ENCODE measurements around the gene SRBD1.

SRBD1 gene

GRCh38 chr2:45588158-45588829, 22.8 kb downstream of the SRBD1 start:
- DNase-seq = no peak

- no peak for DNase-seq
Observed at GRCh38 chr2:45586600-45586999, 24.5 kb downstream of the SRBD1 start.

GRCh38 chr2:45585267-45585861, 25.7 kb downstream of the SRBD1 start:
- DNase-seq = peak; percentile 12

- no peak for DNase-seq
Observed at GRCh38 chr2:45583977-45584376, 27.1 kb downstream of the SRBD1 start.

GRCh38 chr2:45582522-45582921, 28.5 kb downstream of the SRBD1 start:
- no peak for DNase-seq

- peak; percentile 29 for DNase-seq
Observed at GRCh38 chr2:45578056-45578843, 32.8 kb downstream of the SRBD1 start.

GRCh38 chr2:45577441-45577840, 33.6 kb downstream of the SRBD1 start:
- DNase-seq = peak; percentile 1

GRCh38 chr2:45575881-45576280, 35.2 kb downstream of the SRBD1 start:
- no peak for DNase-seq

- DNase-seq = no peak
Observed at GRCh38 chr2:45572979-45573378, 38.1 kb downstream of the SRBD1 start.

GRCh38 chr2:45571940-45572339, 39.1 kb downstream of the SRBD1 start:
- no peak for DNase-seq

GRCh38 chr2:45570671-45571334, 40.3 kb downstream of the SRBD1 start:
- DNase-seq = no peak

- DNase-seq = no peak
Observed at GRCh38 chr2:45568935-45569334, 42.1 kb downstream of the SRBD1 start.

- DNase-seq = no peak
Observed at GRCh38 chr2:45567974-45568789, 42.9 kb downstream of the SRBD1 start.

- DNase-seq = no peak
Observed at GRCh38 chr2:45567288-45567963, 43.6 kb downstream of the SRBD1 start.

- no peak for DNase-seq
Observed at GRCh38 chr2:45559436-45559835, 51.6 kb downstream of the SRBD1 start.

GRCh38 chr2:45554742-45555140, 56.3 kb downstream of the SRBD1 start:
- no peak for DNase-seq

- peak; percentile 3 for DNase-seq
Observed at GRCh38 chr2:45554073-45554741, 56.9 kb downstream of the SRBD1 start.

- no peak for DNase-seq
Observed at GRCh38 chr2:45551862-45552261, 59.2 kb downstream of the SRBD1 start.

- DNase-seq = no peak
Observed at GRCh38 chr2:45545943-45546342, 65.1 kb downstream of the SRBD1 start.

GRCh38 chr2:45543257-45543656, 67.8 kb downstream of the SRBD1 start:
- DNase-seq = no peak

GRCh38 chr2:45542013-45542412, 69.1 kb downstream of the SRBD1 start:
- no peak for DNase-seq
